ENCODE measurements around the gene PLCB4.

GRCh38 chr20:9276966-9277468 lies 208.1 kb downstream of the PLCB4 start:
- no peak for TF ChIP-seq CTCF (IDR thresholded peaks at IDR 0.05)
- no peak for TF ChIP-seq POLR2AphosphoS5 (IDR thresholded peaks at IDR 0.05; ENCODE audit: insufficient read depth in 1 of 2, low read depth in 1 of 2)
- TF ChIP-seq POLR2A (IDR thresholded peaks at IDR 0.05): no peak

Data from vagina (tissue), 2 donors.